NCI-H1694 treated with DMSO at 0.1 percent for 48 hours (cell line): ENCODE measurements around the gene GSTM3.
"Not testable (repeated sequence)": the region's sequence is repeated elsewhere in the genome, so short reads cannot be mapped to it uniquely, and the experiment has no call there.

Experiments
- DNase-seq: peaks from one replicate; lab custom pipeline; 2025; lab: John Stamatoyannopoulos, UW

Gene GSTM3

GRCh38 chr1:109762039-109762585 is 21.3 kb upstream of the GSTM3 start:
- no peak for DNase-seq

GRCh38 chr1:109761227-109762038 is 20.6 kb upstream of the GSTM3 start:
- no peak for DNase-seq

- DNase-seq, result no peak
Measured at GRCh38 chr1:109760581-109761226, 19.9 kb upstream of the GSTM3 start.

DNA sequence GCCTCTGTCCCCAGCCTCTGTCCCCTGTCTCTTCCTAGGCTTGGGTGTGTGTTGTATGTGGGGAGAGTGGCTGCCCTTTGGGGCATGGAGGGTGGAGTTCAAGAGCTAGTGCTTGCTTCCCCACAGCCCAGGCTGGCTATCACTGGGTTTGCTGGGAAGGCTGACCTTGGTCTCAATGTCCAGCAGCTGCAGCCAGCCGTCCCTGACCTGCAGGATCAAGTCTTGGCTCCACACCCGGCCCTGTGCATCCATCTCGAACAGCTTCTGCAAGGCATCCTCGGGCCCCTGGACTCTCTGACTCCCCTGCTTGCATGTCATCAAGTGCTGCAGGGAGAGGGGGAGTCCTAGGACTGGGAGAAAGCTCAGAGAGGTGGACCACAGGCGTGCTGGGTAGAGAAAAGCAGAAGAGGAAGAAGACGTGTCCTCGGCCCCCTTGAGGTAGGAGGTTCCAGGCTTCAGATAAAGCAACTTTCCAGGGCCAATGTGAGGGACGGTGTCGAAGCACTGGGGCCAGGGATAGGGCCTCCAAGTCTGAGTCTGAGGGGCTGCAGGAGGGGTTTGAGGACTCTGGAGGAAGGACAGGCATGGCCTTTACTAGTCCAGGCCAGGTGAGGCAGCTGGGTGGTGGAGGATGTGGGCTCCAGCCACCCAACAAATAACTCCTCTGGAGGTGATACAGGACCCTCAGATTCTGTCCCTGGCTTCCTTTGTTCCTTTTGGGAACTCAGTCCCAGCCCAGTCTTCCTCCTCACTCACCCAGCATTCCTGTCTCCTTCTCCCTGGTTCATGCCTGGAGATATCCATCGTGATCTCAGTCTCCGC is 18.9 kb upstream of the GSTM3 start:
- no peak for DNase-seq

DNA sequence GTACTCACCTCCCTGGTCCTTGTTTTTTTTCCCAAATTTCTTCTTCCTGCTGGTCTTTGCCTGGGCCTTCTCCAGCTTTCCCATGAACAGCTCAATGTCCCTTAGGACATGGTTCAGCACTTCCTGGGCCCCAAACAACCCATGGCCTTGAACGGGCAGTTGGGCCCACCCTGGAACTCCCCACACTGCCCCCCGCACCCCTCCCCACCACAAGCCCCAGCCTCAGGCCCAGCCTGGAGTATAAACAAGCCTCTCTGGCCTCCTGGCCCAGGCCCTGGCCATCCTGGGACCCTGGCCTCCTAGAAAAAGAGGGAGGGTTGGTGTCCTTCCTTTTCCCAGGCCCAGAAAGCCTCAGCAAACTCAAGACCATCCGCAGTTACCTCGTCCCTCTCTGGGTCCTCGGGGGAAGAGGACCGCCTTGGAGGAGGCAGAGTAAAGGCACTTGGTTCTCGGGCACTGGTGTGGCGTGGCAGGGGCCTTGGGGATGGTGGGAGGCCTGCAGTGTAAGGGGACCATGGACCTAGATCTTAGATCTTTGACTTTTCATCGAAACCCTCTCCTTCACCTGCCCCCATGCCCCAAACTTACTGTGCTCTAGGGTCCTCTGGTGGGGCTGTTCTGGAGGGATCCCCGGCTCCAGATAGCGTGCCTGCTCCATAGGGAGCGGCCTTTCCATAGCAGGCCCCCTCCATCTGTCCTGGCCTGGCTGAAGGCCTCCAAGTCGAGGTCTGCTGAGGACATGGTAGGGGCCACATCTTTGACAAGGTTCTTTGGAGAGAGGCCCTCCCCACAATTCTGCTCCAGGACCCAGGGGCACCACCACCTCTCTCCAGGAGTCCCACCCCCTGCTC is 17.3 kb upstream of the GSTM3 start:
- DNase-seq, result no peak

- no peak for DNase-seq
Measured at GRCh38 chr1:109756848-109757521, 16.1 kb upstream of the GSTM3 start.

GRCh38 chr1:109756325-109756724 is 15.5 kb upstream of the GSTM3 start:
- DNase-seq, result not testable (repeated sequence)

DNA sequence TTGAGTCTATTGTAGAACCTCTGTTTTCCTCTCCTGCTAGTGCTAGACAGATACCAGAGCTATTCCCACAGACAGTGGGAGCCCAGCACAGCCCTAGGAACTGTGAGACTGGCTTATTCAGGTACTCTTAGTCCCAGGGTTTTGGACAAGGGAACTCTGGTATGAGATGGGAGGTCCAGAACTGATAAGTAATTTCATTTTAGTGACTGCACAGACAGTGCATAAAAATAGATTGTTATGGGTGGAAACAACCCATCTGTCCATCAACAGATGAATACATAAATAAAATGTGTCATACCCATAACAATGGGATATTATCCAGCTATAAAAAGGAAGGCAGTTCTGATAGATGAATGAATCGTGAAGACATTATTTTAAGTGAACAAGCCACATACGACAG is 13.9 kb upstream of the GSTM3 start:
- DNase-seq, result no peak

GRCh38 chr1:109751531-109752260 is 10.9 kb upstream of the GSTM3 start:
- no peak for DNase-seq

DNA sequence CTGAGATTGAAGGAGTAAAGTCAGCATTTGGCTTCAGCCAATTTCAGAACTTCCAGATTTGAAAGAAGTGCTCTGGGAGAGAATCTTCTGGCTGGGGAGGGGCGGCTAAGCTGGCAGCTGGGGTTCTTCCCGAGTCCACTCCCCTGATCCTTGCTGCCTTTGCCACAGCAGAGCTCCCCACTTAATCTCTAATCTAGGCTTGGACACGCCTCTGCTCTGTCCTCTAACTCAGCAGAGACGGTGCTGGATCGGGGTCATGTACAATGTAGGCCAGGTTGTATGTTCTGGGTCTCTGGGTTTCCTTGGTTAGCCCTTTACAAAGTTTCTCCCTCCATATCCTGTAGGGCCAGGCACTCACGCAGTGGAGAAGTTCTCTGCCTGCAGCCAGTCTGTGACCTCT is 10.1 kb upstream of the GSTM3 start:
- no peak for DNase-seq

- DNase-seq, result no peak
Measured at GRCh38 chr1:109750241-109750882, 9.5 kb upstream of the GSTM3 start.

- no peak for DNase-seq
Measured at GRCh38 chr1:109749221-109749620, 8.4 kb upstream of the GSTM3 start.

DNA sequence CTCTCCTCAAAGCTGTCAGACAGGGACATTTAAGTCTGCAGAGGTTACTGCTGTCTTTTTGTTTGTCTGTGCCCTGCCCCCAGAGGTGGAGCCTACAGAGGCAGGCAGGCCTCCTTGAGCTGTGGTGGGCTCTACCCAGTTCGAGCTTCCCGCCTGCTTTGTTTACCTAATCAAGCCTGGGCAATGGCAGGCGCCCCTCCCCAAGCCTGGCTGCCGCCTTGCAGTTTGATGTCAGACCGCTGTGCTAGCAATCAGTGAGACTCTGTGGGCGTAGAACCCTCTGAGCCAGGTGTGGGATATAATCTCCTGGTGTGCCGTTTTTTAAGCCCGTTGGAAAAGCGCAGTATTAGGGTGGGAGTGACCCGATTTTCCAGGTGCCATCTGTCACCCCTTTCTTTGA is 7.5 kb upstream of the GSTM3 start:
- not testable (repeated sequence) for DNase-seq

GRCh38 chr1:109739738-109740614 is 862 bp downstream of the GSTM3 start:
- DNase-seq, result peak; percentile 41

- DNase-seq, result no peak
Measured at GRCh38 chr1:109733236-109733870, 7.5 kb downstream of the GSTM3 start.

DNA sequence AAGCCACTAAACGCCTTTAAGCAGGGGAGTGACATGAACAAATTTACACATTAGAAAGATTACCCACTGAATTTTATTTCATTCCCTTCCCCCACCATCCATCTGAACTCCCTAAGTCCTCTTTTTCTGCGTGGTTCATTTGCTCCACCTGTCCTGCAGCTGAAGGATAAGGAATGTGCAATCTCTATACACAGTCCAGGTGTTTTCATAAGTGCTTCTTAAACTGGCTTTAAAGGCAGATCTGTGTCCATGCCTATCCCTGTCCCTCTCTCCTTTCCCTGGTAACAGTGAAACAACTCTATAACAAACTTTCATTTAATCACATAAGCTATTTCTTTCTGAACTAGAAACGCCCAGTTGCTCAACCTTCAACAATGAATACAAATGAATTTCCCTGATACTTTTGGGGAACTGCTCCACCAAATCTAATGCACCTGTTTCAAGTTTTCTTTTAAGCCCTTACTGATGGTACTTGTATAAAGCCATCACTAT is 8.4 kb downstream of the GSTM3 start:
- DNase-seq, result no peak

DNA sequence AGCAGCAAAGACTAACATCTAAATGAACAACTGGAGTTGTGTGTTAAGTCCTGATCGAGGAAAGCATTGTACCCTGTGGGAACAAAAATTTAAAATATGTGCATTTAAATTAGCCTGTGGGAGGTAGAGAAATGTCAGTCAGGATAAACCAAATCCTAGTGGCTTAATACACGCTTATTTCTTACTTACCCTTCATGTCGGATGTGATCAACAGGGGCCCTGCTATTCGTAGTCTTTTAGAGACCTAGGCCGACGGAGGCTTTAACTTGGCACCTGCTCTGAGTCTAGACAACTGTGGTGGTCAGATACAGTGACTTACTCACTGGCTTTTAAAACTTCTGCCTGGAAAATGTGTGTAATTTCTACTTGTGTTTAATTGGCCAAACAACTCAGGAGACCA is 10.2 kb downstream of the GSTM3 start:
- DNase-seq, result no peak

- DNase-seq, result no peak
Measured at GRCh38 chr1:109728870-109729269, 12.0 kb downstream of the GSTM3 start.
